Activated naive CD8-positive, alpha-beta T cell treated with anti-CD3 and anti-CD28 coated beads, Interleukin-2, amount 50 U/mL, for 16 hours (primary cell): ENCODE measurements around the gene CYTIP.

Source experiments
- DNase-seq: peaks from one replicate; pipeline ENCODE4 v3.0.0-alpha.2; 2020; ENCODE audit warnings: low read depth, low spot score

CYTIP gene

GRCh38 chr2:157463002-157463401, 19.1 kb upstream of the CYTIP start:
- DNase-seq, result no peak

GRCh38 chr2:157460897-157461296, 17.0 kb upstream of the CYTIP start:
- DNase-seq, result no peak

- no peak for DNase-seq
These were observed 16.5 kb upstream of the CYTIP start for GRCh38 chr2:157460384-157460837.

GRCh38 chr2:157459486-157459885, 15.6 kb upstream of the CYTIP start:
- no peak for DNase-seq

GRCh38 chr2:157447741-157448140, 3.9 kb upstream of the CYTIP start:
- DNase-seq, result no peak

- DNase-seq, result no peak
These were observed 3.1 kb upstream of the CYTIP start for GRCh38 chr2:157447031-157447430.

- DNase-seq, result no peak
These were observed 752 bp upstream of the CYTIP start for GRCh38 chr2:157444641-157445040.

GRCh38 chr2:157443090-157443489, 799 bp downstream of the CYTIP start:
- no peak for DNase-seq

GRCh38 chr2:157442636-157443035, 1.3 kb downstream of the CYTIP start:
- DNase-seq, result no peak

GRCh38 chr2:157442191-157442590, 1.7 kb downstream of the CYTIP start:
- DNase-seq, result no peak

GRCh38 chr2:157441072-157441454, 2.8 kb downstream of the CYTIP start:
- DNase-seq, result no peak

GRCh38 chr2:157440404-157441071, 3.4 kb downstream of the CYTIP start:
- no peak for DNase-seq

- no peak for DNase-seq
These were observed 4.1 kb downstream of the CYTIP start for GRCh38 chr2:157439824-157440186.

- no peak for DNase-seq
These were observed 4.7 kb downstream of the CYTIP start for GRCh38 chr2:157438863-157439823.

- DNase-seq, result no peak
These were observed 10.5 kb downstream of the CYTIP start for GRCh38 chr2:157433394-157433793.

GRCh38 chr2:157432475-157433106, 11.3 kb downstream of the CYTIP start:
- no peak for DNase-seq

- no peak for DNase-seq
These were observed 12.7 kb downstream of the CYTIP start for GRCh38 chr2:157431176-157431575.

- DNase-seq, result no peak
These were observed 15.3 kb downstream of the CYTIP start for GRCh38 chr2:157428500-157429175.

- DNase-seq, result no peak
These were observed 16.0 kb downstream of the CYTIP start for GRCh38 chr2:157427922-157428303.

- no peak for DNase-seq
These were observed 16.6 kb downstream of the CYTIP start for GRCh38 chr2:157427003-157427921.

GRCh38 chr2:157426477-157426994, 17.4 kb downstream of the CYTIP start:
- no peak for DNase-seq
